ENCODE data around the gene PLCL2. TPM values are rescaled to one million over a fixed set of nuclear protein-coding genes. Genes with fewer than 3 reads are reported as not detected.
A peak's percentile ranks its signal among the peaks of the same experiment; 100 is the strongest.

Gene PLCL2
- total RNA-seq, 3 donors from 2014 or later (not counting 1 experiment from before 2014, with no cell fraction given): 71.5 to 94.9 (median 84.7) TPM

DNA sequence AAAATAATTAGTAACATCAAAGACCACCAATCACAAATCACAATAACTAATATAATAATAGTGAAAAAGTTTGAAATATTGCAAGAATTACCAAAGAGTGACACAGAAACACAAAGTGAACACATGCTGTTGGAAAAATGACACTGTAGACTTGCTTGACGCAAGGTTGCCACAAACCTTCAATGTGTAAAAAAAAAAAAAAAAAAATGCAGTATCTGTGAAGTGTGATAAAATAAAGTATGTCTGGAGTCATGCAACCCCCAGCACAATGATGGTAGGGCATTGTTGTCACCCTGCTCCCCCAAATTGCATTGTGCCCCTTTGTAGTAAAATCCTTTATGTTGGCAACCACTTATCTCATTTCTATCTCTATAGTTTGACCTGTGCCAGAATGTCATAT is 190.6 kb downstream of the PLCL2 start:
- H3K36me3 Mint-ChIP-seq: peaks cover 20% of the 10 kb centered on the region
- H3K4me3 Mint-ChIP-seq: peak overlapping the region; percentile 75
- Histone ChIP-seq H3K9me3 (ENCODE audit: control insufficient read depth, insufficient read depth, low read length) (no peaks in the 10 kb centered on the region), H3K36me3 (ENCODE audit: control insufficient read depth, insufficient read depth, low read length) (peaks cover 25% of the 10 kb centered on the region), H3K4me3 (ENCODE audit: low read length) (no peak overlapping the region), H3K27ac (ENCODE audit: low read length) (peak overlapping the region; percentile 43), H3K4me1 (ENCODE audit: control insufficient read depth, insufficient read depth, low read length) (peaks cover 48% of the 10 kb centered on the region), H3K27me3 (ENCODE audit: control insufficient read depth, insufficient read depth, low read length) (no peaks in the 10 kb centered on the region)
- H3K27ac Mint-ChIP-seq: peak overlapping the region; percentile 79 to 84
- intact Hi-C loops (cut with micrococcal nuclease): loop anchor here (2.0 kb wide), 2 partner anchors 21 to 43 kb away; no protein-coding TSS in a partner anchor
- H3K27me3 Mint-ChIP-seq (ENCODE audit: low read depth in 2 of 2): no peaks in the 10 kb centered on the region
- ATAC-seq: peak; percentile 83 to 89 (median 83)
- no peaks in the 10 kb centered on the region for H3K9me3 Mint-ChIP-seq
- 38% methylated on average over 1 of the region's 1 CpG for WGBS (ENCODE audit: insufficient coverage)
- H3K4me1 Mint-ChIP-seq: peaks cover 65 to 73% of the 10 kb centered on the region in 2 donors
- peak in 1 of 2 donors; percentile 23 for DNase-seq
- no peak for TF ChIP-seq CTCF (IDR thresholded peaks at IDR 0.05)

- Mint-ChIP-seq H3K4me3 (peak overlapping the region; percentile 75), H3K27me3 (ENCODE audit: low read depth in 2 of 2) (no peaks in the 10 kb centered on the region), H3K27ac (peak overlapping the region; percentile 79 to 84), H3K9me3 (no peaks in the 10 kb centered on the region), H3K36me3 (peaks cover 20% of the 10 kb centered on the region), H3K4me1 (peaks cover 64 to 73% of the 10 kb centered on the region in 2 donors)
- DNase-seq (no peak), ATAC-seq (no peak)
- intact Hi-C loops (cut with micrococcal nuclease): loop anchor here (2.0 kb wide), 2 partner anchors 21 to 43 kb away; no protein-coding TSS in a partner anchor
- no peaks in the 10 kb centered on the region for H3K27me3 ChIP-seq (ENCODE audit: control insufficient read depth, insufficient read depth, low read length)
- H3K9me3 ChIP-seq (ENCODE audit: control insufficient read depth, insufficient read depth, low read length): no peaks in the 10 kb centered on the region
- H3K4me3 ChIP-seq (ENCODE audit: low read length): no peak overlapping the region
- H3K36me3 ChIP-seq (ENCODE audit: control insufficient read depth, insufficient read depth, low read length): peaks cover 22% of the 10 kb centered on the region
- H3K27ac ChIP-seq (ENCODE audit: low read length): no peak overlapping the region
- TF ChIP-seq CTCF (IDR thresholded peaks at IDR 0.05): no peak
- peaks cover 49% of the 10 kb centered on the region for H3K4me1 ChIP-seq (ENCODE audit: control insufficient read depth, insufficient read depth, low read length)
- 54% methylated on average over 1 of the region's 1 CpG for WGBS (ENCODE audit: insufficient coverage)
Measured at GRCh38 chr3:17075907-17076306, 191.2 kb downstream of the PLCL2 start.

DNA sequence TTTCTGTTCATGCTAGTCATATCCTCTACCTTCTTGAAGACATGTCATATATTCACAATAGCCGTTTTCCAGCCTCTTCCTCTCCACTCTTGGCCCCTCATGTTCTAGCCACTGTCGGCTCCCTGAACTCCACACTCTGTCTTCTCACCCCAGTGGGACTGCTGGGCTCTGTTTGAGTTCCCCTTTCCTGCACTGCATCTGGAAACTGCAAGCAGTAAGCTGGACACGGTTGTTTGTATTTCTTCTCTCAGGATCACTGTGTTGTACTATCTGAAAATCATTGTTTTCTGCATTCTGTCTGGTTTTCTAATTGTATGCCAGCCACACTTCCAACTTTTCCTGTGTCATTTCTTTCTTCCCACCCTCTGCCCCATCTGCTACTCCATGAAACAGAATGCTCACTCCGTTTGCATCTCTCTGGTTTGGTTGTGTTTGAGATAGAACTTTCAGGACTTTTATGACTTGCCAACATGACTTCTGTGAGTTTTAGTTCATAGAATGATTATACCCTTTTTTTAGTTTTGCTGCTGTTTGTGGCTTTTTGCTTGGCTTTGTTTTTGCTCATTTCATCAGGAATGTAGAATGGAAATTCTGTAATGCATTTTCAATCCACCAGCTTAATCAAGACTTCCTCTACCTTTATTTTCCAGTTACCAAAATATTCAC is 192.3 kb downstream of the PLCL2 start:
- H3K27ac ChIP-seq (ENCODE audit: low read length): no peak overlapping the region
- WGBS (ENCODE audit: insufficient coverage): 73% methylated on average over 4 of the region's 4 CpGs
- intact Hi-C loops (cut with micrococcal nuclease): no loop called here

More for the DNA sequence above, 192.3 kb downstream of the PLCL2 start:
- Mint-ChIP-seq H3K27ac (peak overlapping the region; percentile 79 to 84), H3K27me3 (ENCODE audit: low read depth in 2 of 2) (no peaks in the 10 kb centered on the region), H3K36me3 (peaks cover 20% of the 10 kb centered on the region), H3K4me3 (peak overlapping the region; percentile 73), H3K9me3 (no peaks in the 10 kb centered on the region), H3K4me1 (peaks cover 67 to 77% of the 10 kb centered on the region in 2 donors)
- H3K4me1 ChIP-seq (ENCODE audit: control insufficient read depth, insufficient read depth, low read length): peaks cover 49% of the 10 kb centered on the region
- no peaks in the 10 kb centered on the region for H3K9me3 ChIP-seq (ENCODE audit: control insufficient read depth, insufficient read depth, low read length)
- H3K27me3 ChIP-seq (ENCODE audit: control insufficient read depth, insufficient read depth, low read length): no peaks in the 10 kb centered on the region
- no peak overlapping the region for H3K4me3 ChIP-seq (ENCODE audit: low read length)
- H3K36me3 ChIP-seq (ENCODE audit: control insufficient read depth, insufficient read depth, low read length): peaks cover 22% of the 10 kb centered on the region
- ATAC-seq (no peak), DNase-seq (no peak)
- no peak for TF ChIP-seq CTCF (IDR thresholded peaks at IDR 0.05)
